ENCODE results near the gene LKAAEAR1.

The LKAAEAR1 gene

GRCh38 chr20:64073476-64074183 is 10.6 kb downstream of the LKAAEAR1 start:
- no peaks in the 10 kb centered on the region for H3K9me3 ChIP-seq (ENCODE audit: control insufficient read depth in 5 of 5, low read length in 5 of 5)
- H3K4me1 ChIP-seq (ENCODE audit: control insufficient read depth in 5 of 5, insufficient read depth in 5 of 5, low read length in 5 of 5), result peaks cover 0 to 33% (median 18%) of the 10 kb centered on the region in 5 donors
- no peak overlapping the region for H3K27ac ChIP-seq (ENCODE audit: low read depth, low read length)
- H3K36me3 ChIP-seq (ENCODE audit: control insufficient read depth in 5 of 5, insufficient read depth in 5 of 5, low read length in 5 of 5), result peaks cover 0 to 34% (median 22%) of the 10 kb centered on the region in 5 donors
- no peaks in the 10 kb centered on the region for H3K27me3 ChIP-seq (ENCODE audit: control insufficient read depth in 5 of 5, insufficient read depth in 4 of 5, low read length in 5 of 5)
- no peak overlapping the region for H3K4me3 ChIP-seq (ENCODE audit: low read depth in 1 of 5, low read length in 5 of 5)
- no peak overlapping the region for H3K9ac ChIP-seq (ENCODE audit: low read length in 5 of 5)

- peaks cover 0 to 34% (median 22%) of the 10 kb centered on the region in 5 donors for H3K36me3 ChIP-seq (ENCODE audit: control insufficient read depth in 5 of 5, insufficient read depth in 5 of 5, low read length in 5 of 5)
- no peak overlapping the region for H3K27ac ChIP-seq (ENCODE audit: low read depth, low read length)
- no peak overlapping the region for H3K4me3 ChIP-seq (ENCODE audit: low read depth in 1 of 5, low read length in 5 of 5)
Observed at GRCh38 chr20:64072498-64073063, 11.6 kb downstream of the LKAAEAR1 start.

GRCh38 chr20:64071341-64072332 is 12.6 kb downstream of the LKAAEAR1 start:
- Histone ChIP-seq H3K36me3 (ENCODE audit: control insufficient read depth in 5 of 5, insufficient read depth in 5 of 5, low read length in 5 of 5) (peaks cover 0 to 34% (median 22%) of the 10 kb centered on the region in 5 donors), H3K9ac (ENCODE audit: low read length in 5 of 5) (no peak overlapping the region), H3K27me3 (ENCODE audit: control insufficient read depth in 5 of 5, insufficient read depth in 4 of 5, low read length in 5 of 5) (no peaks in the 10 kb centered on the region), H3K4me1 (ENCODE audit: control insufficient read depth in 5 of 5, insufficient read depth in 5 of 5, low read length in 5 of 5) (peaks cover 0 to 14% (median 6%) of the 10 kb centered on the region in 5 donors), H3K4me3 (ENCODE audit: low read depth in 1 of 5, low read length in 5 of 5) (no peak overlapping the region), H3K27ac (ENCODE audit: low read depth, low read length) (no peak overlapping the region), H3K9me3 (ENCODE audit: control insufficient read depth in 5 of 5, low read length in 5 of 5) (no peaks in the 10 kb centered on the region)

More at GRCh38 chr20:64072498-64073063, 11.6 kb downstream of the LKAAEAR1 start:
- Histone ChIP-seq H3K9me3 (ENCODE audit: control insufficient read depth in 5 of 5, low read length in 5 of 5) (no peaks in the 10 kb centered on the region), H3K4me1 (ENCODE audit: control insufficient read depth in 5 of 5, insufficient read depth in 5 of 5, low read length in 5 of 5) (peaks cover 0 to 22% (median 8%) of the 10 kb centered on the region in 5 donors), H3K9ac (ENCODE audit: low read length in 5 of 5) (no peak overlapping the region), H3K27me3 (ENCODE audit: control insufficient read depth in 5 of 5, insufficient read depth in 4 of 5, low read length in 5 of 5) (no peaks in the 10 kb centered on the region)

- Histone ChIP-seq H3K9ac (ENCODE audit: low read length in 5 of 5) (no peak overlapping the region), H3K36me3 (ENCODE audit: control insufficient read depth in 5 of 5, insufficient read depth in 5 of 5, low read length in 5 of 5) (peaks cover 0 to 33% (median 22%) of the 10 kb centered on the region in 5 donors), H3K4me1 (ENCODE audit: control insufficient read depth in 5 of 5, insufficient read depth in 5 of 5, low read length in 5 of 5) (peaks cover 0 to 19% (median 0%) of the 10 kb centered on the region in 5 donors), H3K4me3 (ENCODE audit: low read depth in 1 of 5, low read length in 5 of 5) (no peak overlapping the region), H3K27ac (ENCODE audit: low read depth, low read length) (no peak overlapping the region), H3K9me3 (ENCODE audit: control insufficient read depth in 5 of 5, low read length in 5 of 5) (no peaks in the 10 kb centered on the region), H3K27me3 (ENCODE audit: control insufficient read depth in 5 of 5, insufficient read depth in 4 of 5, low read length in 5 of 5) (peaks cover 0 to 6% (median 0%) of the 10 kb centered on the region in 5 donors)
Observed at GRCh38 chr20:64070244-64070993, 13.8 kb downstream of the LKAAEAR1 start.

GRCh38 chr20:64069614-64070243 is 14.5 kb downstream of the LKAAEAR1 start:
- peaks cover 0 to 6% (median 0%) of the 10 kb centered on the region in 5 donors for H3K27me3 ChIP-seq (ENCODE audit: control insufficient read depth in 5 of 5, insufficient read depth in 4 of 5, low read length in 5 of 5)
- H3K4me3 ChIP-seq (ENCODE audit: low read depth in 1 of 5, low read length in 5 of 5), result no peak overlapping the region
- peaks cover 0 to 24% (median under 1%) of the 10 kb centered on the region in 5 donors for H3K4me1 ChIP-seq (ENCODE audit: control insufficient read depth in 5 of 5, insufficient read depth in 5 of 5, low read length in 5 of 5)
- H3K9ac ChIP-seq (ENCODE audit: low read length in 5 of 5), result no peak overlapping the region
- H3K9me3 ChIP-seq (ENCODE audit: control insufficient read depth in 5 of 5, low read length in 5 of 5), result no peaks in the 10 kb centered on the region
- peaks cover 0 to 31% (median 18%) of the 10 kb centered on the region in 5 donors for H3K36me3 ChIP-seq (ENCODE audit: control insufficient read depth in 5 of 5, insufficient read depth in 5 of 5, low read length in 5 of 5)
- H3K27ac ChIP-seq (ENCODE audit: low read depth, low read length), result no peak overlapping the region

- Histone ChIP-seq H3K27me3 (ENCODE audit: control insufficient read depth in 5 of 5, insufficient read depth in 4 of 5, low read length in 5 of 5) (peaks cover 0 to 6% (median 0%) of the 10 kb centered on the region in 5 donors), H3K9ac (ENCODE audit: low read length in 5 of 5) (no peak overlapping the region), H3K9me3 (ENCODE audit: control insufficient read depth in 5 of 5, low read length in 5 of 5) (no peaks in the 10 kb centered on the region), H3K4me1 (ENCODE audit: control insufficient read depth in 5 of 5, insufficient read depth in 5 of 5, low read length in 5 of 5) (peaks cover 0 to 28% (median 5%) of the 10 kb centered on the region in 5 donors), H3K36me3 (ENCODE audit: control insufficient read depth in 5 of 5, insufficient read depth in 5 of 5, low read length in 5 of 5) (peaks cover 0 to 26% (median 18%) of the 10 kb centered on the region in 5 donors), H3K4me3 (ENCODE audit: low read depth in 1 of 5, low read length in 5 of 5) (no peak overlapping the region), H3K27ac (ENCODE audit: low read depth, low read length) (no peak overlapping the region)
Observed at GRCh38 chr20:64069209-64069613, 15.0 kb downstream of the LKAAEAR1 start.

- Histone ChIP-seq H3K4me1 (ENCODE audit: control insufficient read depth in 5 of 5, insufficient read depth in 5 of 5, low read length in 5 of 5) (peaks cover 0 to 34% (median 11%) of the 10 kb centered on the region in 5 donors), H3K9ac (ENCODE audit: low read length in 5 of 5) (no peak overlapping the region)
Observed at GRCh38 chr20:64068386-64069208, 15.6 kb downstream of the LKAAEAR1 start.

GRCh38 chr20:64067733-64068307 is 16.4 kb downstream of the LKAAEAR1 start:
- H3K36me3 ChIP-seq (ENCODE audit: control insufficient read depth in 5 of 5, insufficient read depth in 5 of 5, low read length in 5 of 5), result peaks cover 0 to 12% (median 10%) of the 10 kb centered on the region in 5 donors
- H3K27ac ChIP-seq (ENCODE audit: low read depth, low read length), result no peak overlapping the region
- peaks cover 0 to 38% (median 15%) of the 10 kb centered on the region in 5 donors for H3K4me1 ChIP-seq (ENCODE audit: control insufficient read depth in 5 of 5, insufficient read depth in 5 of 5, low read length in 5 of 5)
- peaks cover 0 to 6% (median 0%) of the 10 kb centered on the region in 5 donors for H3K27me3 ChIP-seq (ENCODE audit: control insufficient read depth in 5 of 5, insufficient read depth in 4 of 5, low read length in 5 of 5)
- H3K4me3 ChIP-seq (ENCODE audit: low read depth in 1 of 5, low read length in 5 of 5), result no peak overlapping the region
- no peak overlapping the region for H3K9ac ChIP-seq (ENCODE audit: low read length in 5 of 5)
- no peaks in the 10 kb centered on the region for H3K9me3 ChIP-seq (ENCODE audit: control insufficient read depth in 5 of 5, low read length in 5 of 5)

More at GRCh38 chr20:64068386-64069208, 15.6 kb downstream of the LKAAEAR1 start:
- Histone ChIP-seq H3K9me3 (ENCODE audit: control insufficient read depth in 5 of 5, low read length in 5 of 5) (no peaks in the 10 kb centered on the region), H3K4me3 (ENCODE audit: low read depth in 1 of 5, low read length in 5 of 5) (no peak overlapping the region), H3K27me3 (ENCODE audit: control insufficient read depth in 5 of 5, insufficient read depth in 4 of 5, low read length in 5 of 5) (peaks cover 0 to 6% (median 0%) of the 10 kb centered on the region in 5 donors), H3K36me3 (ENCODE audit: control insufficient read depth in 5 of 5, insufficient read depth in 5 of 5, low read length in 5 of 5) (peaks cover 0 to 20% (median 13%) of the 10 kb centered on the region in 5 donors), H3K27ac (ENCODE audit: low read depth, low read length) (no peak overlapping the region)

Measured in subcutaneous abdominal adipose tissue (tissue), 5 donors.